Stomach smooth muscle (tissue), 2 donors: Measurements from ENCODE around the gene ABCA4.

Experiments used
- H3K27ac ChIP-seq: one replicate; pipeline ENCODE4 v1.7.0; 2013; ENCODE audit warnings: mild to moderate bottlenecking, low read length, inconsistent platforms
- H3K27me3 ChIP-seq, 2 donors: one replicate each; pipeline ENCODE4 v1.7.0; 2013; ENCODE audit warnings: low read length in 2 of 2; ENCODE audit not compliant: insufficient read depth in 2 of 2, control insufficient read depth in 1 of 2
- H3K36me3 ChIP-seq, 2 donors: one replicate each; pipeline ENCODE4 v1.7.0; 2013; ENCODE audit warnings: low read length in 2 of 2; ENCODE audit not compliant: control insufficient read depth in 2 of 2, insufficient read depth in 2 of 2
- H3K4me1 ChIP-seq: one replicate; pipeline ENCODE4 v1.7.0; 2013; ENCODE audit warnings: low read length; ENCODE audit not compliant: control insufficient read depth, insufficient read depth
- H3K4me3 ChIP-seq, 2 donors: one replicate each; pipeline ENCODE4 v1.7.0; 2013; ENCODE audit warnings: low read length in 2 of 2
- H3K9ac ChIP-seq, 2 donors: one replicate each; pipeline ENCODE4 v1.7.0; 2013; ENCODE audit warnings: low read length in 2 of 2, mild to moderate bottlenecking in 1 of 2
- H3K9me3 ChIP-seq, 2 donors: one replicate each; pipeline ENCODE4 v1.7.0; 2013; ENCODE audit warnings: low read length in 2 of 2; ENCODE audit not compliant: control insufficient read depth in 2 of 2
- donor health status: healthy.
- donor health status: Pancreatic carcinoma.

The ABCA4 gene

GRCh38 chr1:94104776-94105580, 16.0 kb downstream of the ABCA4 start:
- Histone ChIP-seq H3K9me3 (no peaks in the 10 kb centered on the region), H3K4me1 (no peaks in the 10 kb centered on the region), H3K27ac (no peak overlapping the region), H3K27me3 (no peaks in the 10 kb centered on the region), H3K9ac (no peak overlapping the region), H3K36me3 (no peaks in the 10 kb centered on the region), H3K4me3 (no peak overlapping the region)

GRCh38 chr1:94104127-94104684, 16.7 kb downstream of the ABCA4 start:
- Histone ChIP-seq H3K4me1 (no peaks in the 10 kb centered on the region), H3K9me3 (no peaks in the 10 kb centered on the region), H3K9ac (no peak overlapping the region), H3K36me3 (no peaks in the 10 kb centered on the region), H3K4me3 (no peak overlapping the region), H3K27me3 (no peaks in the 10 kb centered on the region), H3K27ac (no peak overlapping the region)

- Histone ChIP-seq H3K27ac (no peak overlapping the region), H3K27me3 (no peaks in the 10 kb centered on the region), H3K4me1 (no peaks in the 10 kb centered on the region), H3K36me3 (no peaks in the 10 kb centered on the region), H3K9me3 (no peaks in the 10 kb centered on the region), H3K9ac (no peak overlapping the region), H3K4me3 (no peak overlapping the region)
Measured at GRCh38 chr1:94103608-94104007, 17.3 kb downstream of the ABCA4 start.

GRCh38 chr1:94101613-94102525, 19.1 kb downstream of the ABCA4 start:
- Histone ChIP-seq H3K4me3 (no peak overlapping the region), H3K4me1 (peaks cover under 1% of the 10 kb centered on the region), H3K9me3 (no peaks in the 10 kb centered on the region), H3K27ac (no peak overlapping the region), H3K36me3 (no peaks in the 10 kb centered on the region), H3K27me3 (no peaks in the 10 kb centered on the region), H3K9ac (no peak overlapping the region)

GRCh38 chr1:94100785-94101612, 19.9 kb downstream of the ABCA4 start:
- H3K9ac ChIP-seq, result no peak overlapping the region
- H3K27ac ChIP-seq, result no peak overlapping the region
- peaks cover 10% of the 10 kb centered on the region for H3K4me1 ChIP-seq
- H3K36me3 ChIP-seq, result no peaks in the 10 kb centered on the region
- H3K4me3 ChIP-seq, result no peak overlapping the region
- no peaks in the 10 kb centered on the region for H3K9me3 ChIP-seq
- no peaks in the 10 kb centered on the region for H3K27me3 ChIP-seq

GRCh38 chr1:94100129-94100784, 20.7 kb downstream of the ABCA4 start:
- no peaks in the 10 kb centered on the region for H3K36me3 ChIP-seq
- no peak overlapping the region for H3K27ac ChIP-seq
- H3K9ac ChIP-seq, result no peak overlapping the region
- no peak overlapping the region for H3K4me3 ChIP-seq
- H3K27me3 ChIP-seq, result no peaks in the 10 kb centered on the region
- no peaks in the 10 kb centered on the region for H3K9me3 ChIP-seq
- H3K4me1 ChIP-seq, result peaks cover 15% of the 10 kb centered on the region

- peaks cover 24% of the 10 kb centered on the region for H3K4me1 ChIP-seq
Measured at GRCh38 chr1:94099303-94099702, 21.6 kb downstream of the ABCA4 start.

GRCh38 chr1:94098585-94099111, 22.3 kb downstream of the ABCA4 start:
- H3K9me3 ChIP-seq, result no peaks in the 10 kb centered on the region
- H3K9ac ChIP-seq, result no peak overlapping the region
- no peaks in the 10 kb centered on the region for H3K27me3 ChIP-seq
- H3K27ac ChIP-seq, result no peak overlapping the region
- H3K4me1 ChIP-seq, result peaks cover 29% of the 10 kb centered on the region
- H3K4me3 ChIP-seq, result no peak overlapping the region
- no peaks in the 10 kb centered on the region for H3K36me3 ChIP-seq

More at GRCh38 chr1:94099303-94099702, 21.6 kb downstream of the ABCA4 start:
- no peaks in the 10 kb centered on the region for H3K27me3 ChIP-seq
- H3K4me3 ChIP-seq, result no peak overlapping the region
- no peaks in the 10 kb centered on the region for H3K36me3 ChIP-seq
- H3K9ac ChIP-seq, result no peak overlapping the region
- no peaks in the 10 kb centered on the region for H3K9me3 ChIP-seq
- H3K27ac ChIP-seq, result no peak overlapping the region

- Histone ChIP-seq H3K36me3 (no peaks in the 10 kb centered on the region), H3K9ac (no peak overlapping the region), H3K27ac (peak overlapping the region; percentile 31), H3K27me3 (no peaks in the 10 kb centered on the region), H3K4me1 (peaks cover 40% of the 10 kb centered on the region), H3K4me3 (no peak overlapping the region), H3K9me3 (no peaks in the 10 kb centered on the region)
Measured at GRCh38 chr1:94096797-94097549, 24.0 kb downstream of the ABCA4 start.
